ENCODE results near the gene NKAP.
"Not testable (repeated sequence)": the region's sequence is repeated elsewhere in the genome, so short reads cannot be mapped to it uniquely, and the experiment has no call there.

NKAP gene

DNA sequence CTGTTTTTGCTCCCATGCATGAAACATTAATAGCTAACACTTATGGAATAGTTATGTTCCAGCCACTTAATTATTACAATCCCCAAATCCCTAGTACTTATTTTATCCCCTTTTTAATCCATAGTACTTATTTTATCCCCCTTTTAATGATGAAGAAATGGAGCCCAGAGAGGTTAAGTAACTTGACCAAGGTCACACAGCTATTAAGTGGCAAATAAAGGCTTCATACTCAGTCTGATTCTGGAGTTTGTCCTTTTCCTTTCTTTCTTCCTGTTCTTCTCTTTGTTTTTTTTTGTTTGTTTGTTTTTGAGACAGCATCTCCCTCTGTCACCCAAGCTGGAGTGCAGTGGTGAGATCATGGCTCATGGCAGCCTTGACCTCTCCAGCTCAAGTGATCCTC is 2.2 kb downstream of the NKAP start:
- in situ Hi-C loops (cut with HindIII; ENCODE audit: low sequenced_read_pairs) = no loop called here

- in situ Hi-C loops (cut with HindIII; ENCODE audit: low sequenced_read_pairs) = no loop called here
These were observed 8.2 kb downstream of the NKAP start for GRCh38 chrX:119935215-119935874.

DNA sequence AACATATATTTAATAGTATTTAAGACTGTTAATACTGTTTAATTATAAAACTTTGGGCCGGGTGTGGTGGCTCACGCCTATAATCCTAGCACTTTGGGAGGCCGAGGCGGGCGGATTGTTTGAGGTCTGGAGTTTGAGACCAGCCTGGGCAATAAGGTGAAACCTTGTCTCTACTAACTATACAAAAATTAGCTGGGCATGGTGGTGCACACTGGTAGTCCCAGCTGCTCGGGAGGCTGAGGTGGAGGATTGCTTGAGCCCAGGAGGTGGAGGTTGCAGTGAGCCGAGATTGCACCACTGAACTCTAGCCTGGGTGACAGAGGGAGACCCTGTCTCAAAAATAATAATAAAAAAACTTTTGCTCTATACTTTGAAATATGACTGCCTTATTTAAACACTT is 21.2 kb downstream of the NKAP start:
- in situ Hi-C loops (cut with HindIII; ENCODE audit: low sequenced_read_pairs) = not testable (repeated sequence)

GRCh38 chrX:119919835-119920585 is 23.5 kb downstream of the NKAP start:
- in situ Hi-C loops (cut with HindIII; ENCODE audit: low sequenced_read_pairs) = no loop called here

GRCh38 chrX:119917877-119918276 is 25.7 kb downstream of the NKAP start:
- in situ Hi-C loops (cut with HindIII; ENCODE audit: low sequenced_read_pairs) = no loop called here

- in situ Hi-C loops (cut with HindIII; ENCODE audit: low sequenced_read_pairs) = no loop called here
These were observed 27.2 kb downstream of the NKAP start for GRCh38 chrX:119916310-119916709.

GRCh38 chrX:119900976-119901375 is 42.6 kb downstream of the NKAP start:
- in situ Hi-C loops (cut with HindIII; ENCODE audit: low sequenced_read_pairs) = no loop called here

DNA sequence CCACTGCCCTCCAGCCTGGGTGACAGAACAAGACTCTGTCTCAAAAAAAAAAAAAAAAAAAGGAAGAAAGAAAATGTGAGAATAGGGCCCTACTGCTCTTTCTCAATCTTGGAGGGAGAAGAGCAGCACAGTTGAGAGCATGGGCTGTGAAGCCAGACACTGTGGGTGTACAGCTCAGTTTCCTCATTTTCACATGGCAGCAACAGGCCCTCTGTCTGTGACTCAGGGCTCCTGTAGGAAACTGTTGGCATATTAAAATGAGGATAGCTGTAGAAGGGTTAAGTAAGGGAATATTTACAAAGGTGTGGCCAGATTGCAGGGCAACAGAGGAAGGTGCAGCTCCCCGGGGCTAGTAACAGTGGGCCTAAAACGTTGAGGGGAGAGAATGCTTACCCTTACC is 44.4 kb downstream of the NKAP start:
- in situ Hi-C loops (cut with HindIII; ENCODE audit: low sequenced_read_pairs) = no loop called here

- in situ Hi-C loops (cut with HindIII; ENCODE audit: low sequenced_read_pairs) = no loop called here
These were observed 47.7 kb downstream of the NKAP start, which contains the start of gene AKAP14 for GRCh38 chrX:119895843-119896326. AKAP14 (plus strand) TSS chrX:119895893; CDS start chrX:119903224, 7,331 bp downstream.

GRCh38 chrX:119891961-119892692 is 51.4 kb downstream of the NKAP start:
- in situ Hi-C loops (cut with HindIII; ENCODE audit: low sequenced_read_pairs) = not testable (repeated sequence)

- in situ Hi-C loops (cut with HindIII; ENCODE audit: low sequenced_read_pairs) = not testable (repeated sequence)
These were observed 52.9 kb downstream of the NKAP start for GRCh38 chrX:119890626-119891025.

- in situ Hi-C loops (cut with HindIII; ENCODE audit: low sequenced_read_pairs) = no loop called here
These were observed 55.7 kb downstream of the NKAP start for GRCh38 chrX:119887721-119888425.

DNA sequence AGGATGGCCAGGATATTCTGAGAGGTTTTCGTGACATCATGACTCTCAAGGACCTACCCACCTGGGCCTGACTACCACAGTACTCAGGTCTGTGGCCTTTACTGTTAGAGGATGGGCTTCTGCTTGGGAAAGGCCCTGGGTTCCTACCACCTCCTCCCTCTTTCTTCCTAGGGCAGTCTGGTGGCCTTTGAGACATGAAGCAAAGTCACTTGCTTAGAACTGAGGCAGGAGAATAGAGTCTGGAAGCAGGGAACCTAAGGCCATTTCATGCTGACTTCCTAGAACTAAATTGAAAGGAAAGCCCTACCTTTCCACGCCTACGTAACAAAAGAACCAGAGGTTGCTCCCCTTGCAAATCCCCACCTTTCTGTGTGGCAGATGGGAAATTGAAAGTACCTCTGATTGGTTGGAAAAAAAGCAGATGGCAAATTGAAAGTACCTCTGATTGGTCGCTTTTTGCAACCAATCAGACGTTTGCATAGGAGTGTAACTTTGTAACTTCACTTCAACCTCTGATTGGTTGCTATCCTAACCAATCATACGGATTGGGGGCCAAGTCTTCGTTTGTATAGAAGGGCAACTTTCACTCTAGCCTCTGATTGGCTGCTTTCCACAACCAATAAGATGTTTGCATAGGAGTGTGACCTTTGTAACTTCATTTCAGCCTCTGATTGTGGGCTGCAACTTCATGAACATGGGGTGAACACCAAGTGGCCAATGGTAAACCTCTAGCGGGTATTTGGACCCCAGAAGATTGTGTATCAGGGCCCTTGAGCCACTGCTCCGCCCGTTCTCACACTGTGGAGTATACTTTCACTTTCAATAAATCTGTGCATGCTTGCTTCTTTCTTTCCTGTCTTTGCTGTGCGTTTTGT is 57.8 kb downstream of the NKAP start:
- in situ Hi-C loops (cut with HindIII; ENCODE audit: low sequenced_read_pairs) = no loop called here

DNA sequence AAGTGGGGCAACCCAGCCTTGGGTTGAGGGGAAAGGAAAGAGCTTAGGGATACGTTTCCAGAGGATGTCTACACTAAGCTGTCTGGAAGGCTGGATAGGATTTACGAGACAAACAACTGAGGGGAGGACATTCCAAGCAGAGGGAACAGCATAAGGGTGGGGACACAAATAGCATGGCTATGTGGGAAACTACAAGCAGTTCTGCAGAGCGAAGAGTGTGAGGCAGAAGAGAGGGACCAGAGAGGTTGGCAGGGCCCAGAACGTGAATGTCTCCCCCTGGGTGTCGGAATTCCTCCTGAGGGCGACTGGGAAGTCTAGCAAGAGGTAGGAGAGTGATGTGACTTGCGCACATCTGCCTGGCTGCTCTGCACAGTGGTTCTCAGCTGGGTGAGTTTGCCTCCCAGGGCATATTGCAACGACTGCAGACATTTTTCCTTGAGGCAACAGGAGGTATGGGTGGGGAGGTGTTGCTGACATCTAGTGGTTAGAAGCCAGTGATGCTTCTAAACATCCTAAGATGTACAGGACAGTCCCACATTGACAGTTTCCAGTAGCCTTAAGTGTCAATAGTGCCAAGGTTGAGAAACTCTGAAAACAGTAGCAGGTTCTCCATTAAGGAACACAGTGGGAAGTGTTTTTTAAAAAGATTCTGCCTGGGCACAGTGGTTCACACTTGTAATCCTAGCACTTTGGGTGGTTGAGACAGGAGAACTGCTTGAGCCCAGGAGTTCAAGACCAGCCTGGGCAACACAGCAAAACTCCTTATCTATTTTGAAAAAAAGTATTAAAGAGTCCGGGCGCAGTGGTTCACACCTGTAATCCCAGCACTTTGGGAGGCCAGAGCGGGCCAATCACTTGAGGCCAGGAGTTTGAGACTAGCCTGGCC is 62.8 kb downstream of the NKAP start:
- in situ Hi-C loops (cut with HindIII; ENCODE audit: low sequenced_read_pairs) = no loop called here

- in situ Hi-C loops (cut with HindIII; ENCODE audit: low sequenced_read_pairs) = no loop called here
These were observed 63.5 kb downstream of the NKAP start for GRCh38 chrX:119880076-119880475.

DNA sequence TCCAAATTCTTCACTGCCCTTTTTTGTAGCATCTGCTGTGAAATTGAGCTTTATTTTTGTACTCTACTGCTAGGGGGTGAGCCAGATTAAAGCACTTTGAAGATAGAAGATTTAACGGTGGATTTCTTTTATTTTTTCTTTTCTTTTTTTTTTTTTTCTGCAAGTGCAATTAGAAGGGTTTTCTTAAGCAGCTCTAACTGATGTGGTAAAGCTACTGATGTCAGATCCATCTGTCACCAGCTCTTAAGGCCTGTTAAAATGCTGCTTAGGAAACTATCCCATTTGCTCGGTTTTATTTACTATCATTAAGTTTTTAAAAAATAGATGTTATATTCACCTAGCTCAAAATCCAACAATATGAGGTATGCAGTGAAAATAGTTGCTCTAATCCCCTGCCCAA is 64.8 kb downstream of the NKAP start:
- in situ Hi-C loops (cut with HindIII; ENCODE audit: low sequenced_read_pairs) = no loop called here

- in situ Hi-C loops (cut with HindIII; ENCODE audit: low sequenced_read_pairs) = no loop called here
These were observed 71.8 kb downstream of the NKAP start, which contains the start of the genes NDUFA1 and RNF113A for GRCh38 chrX:119871599-119872395. NDUFA1 (plus strand) TSS chrX:119871832; CDS start chrX:119871912, 80 bp downstream. RNF113A (minus strand) TSS chrX:119871733; CDS start chrX:119871613, 120 bp downstream.

DNA sequence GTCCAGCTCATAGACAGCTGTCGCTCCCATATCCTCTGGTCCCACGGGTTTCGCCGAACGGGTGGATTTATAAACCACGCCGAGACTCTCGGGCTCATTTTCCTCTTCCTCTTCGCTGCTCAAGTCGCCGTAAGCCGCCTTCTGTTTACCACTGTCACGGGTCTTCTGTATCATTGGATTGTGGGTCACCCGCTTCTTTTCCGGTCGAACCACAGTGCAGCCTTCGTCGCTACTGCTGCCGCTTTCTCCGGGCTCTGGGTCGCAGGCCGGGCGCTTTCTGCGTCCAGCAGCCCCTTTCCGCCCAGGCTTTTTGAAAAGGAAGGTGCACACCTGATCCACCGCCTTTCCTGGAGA is 72.3 kb downstream of the NKAP start:
- in situ Hi-C loops (cut with HindIII; ENCODE audit: low sequenced_read_pairs) = no loop called here

Data from DLD1 (cell line).